ENCODE results near the gene SRSF7.

GRCh38 chr2:38754049-38754448 lies 2.9 kb upstream of the SRSF7 start:
- TF ChIP-seq BHLHE40 (IDR thresholded peaks at IDR 0.05; ENCODE audit: borderline replicate concordance) (no peak), FOXM1 (IDR thresholded peaks at IDR 0.05; ENCODE audit: borderline replicate concordance) (no peak), NFRKB (IDR thresholded peaks at IDR 0.05) (no peak), ARNT (IDR thresholded peaks at IDR 0.05) (no peak), FOXK2 (IDR thresholded peaks at IDR 0.05) (no peak), SUZ12 (IDR thresholded peaks at IDR 0.05) (no peak)
- TF ChIP-seq, protein P1, sequence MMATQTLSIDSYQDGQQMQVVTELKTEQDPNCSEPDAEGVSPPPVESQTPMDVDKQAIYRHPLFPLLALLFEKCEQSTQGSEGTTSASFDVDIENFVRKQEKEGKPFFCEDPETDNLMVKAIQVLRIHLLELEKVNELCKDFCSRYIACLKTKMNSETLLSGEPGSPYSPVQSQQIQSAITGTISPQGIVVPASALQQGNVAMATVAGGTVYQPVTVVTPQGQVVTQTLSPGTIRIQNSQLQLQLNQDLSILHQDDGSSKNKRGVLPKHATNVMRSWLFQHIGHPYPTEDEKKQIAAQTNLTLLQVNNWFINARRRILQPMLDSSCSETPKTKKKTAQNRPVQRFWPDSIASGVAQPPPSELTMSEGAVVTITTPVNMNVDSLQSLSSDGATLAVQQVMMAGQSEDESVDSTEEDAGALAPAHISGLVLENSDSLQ (IDR thresholded peaks at IDR 0.05), result no peak

Data from HEK293T (cell line).